BE2C (cell line): ENCODE measurements around the gene SGTA.

Experiments
- DNase-seq: peaks from one replicate; pipeline ENCODE4 v3.0.0-alpha.2; 2020
- H3K27me3 ChIP-seq: fragments of 250-450 bp; sonication (Bioruptor Pico); 2 replicates; pipeline ENCODE4 v1.5.1; 2020; ENCODE audit warnings: mild to moderate bottlenecking
- H3K36me3 ChIP-seq: fragments of 250-450 bp; sonication (Bioruptor Pico); 2 replicates; pipeline ENCODE4 v1.5.1; 2020; ENCODE audit warnings: mild to moderate bottlenecking
- H3K4me1 ChIP-seq: fragments of 250-450 bp; sonication (Bioruptor Pico); 2 replicates; pipeline ENCODE4 v1.5.1; 2020
- H3K4me3 ChIP-seq: 2 replicates; pipeline ENCODE4 v1.5.1; 2011; ENCODE audit warnings: low read depth, low read length
- H3K9me3 ChIP-seq: fragments of 250-450 bp; sonication (Bioruptor Pico); 2 replicates; pipeline ENCODE4 v1.5.1; 2020
- TF ChIP-seq, protein P1 (sequence below): IDR thresholded peaks from 2 replicates; pipeline ENCODE4 v1.5.1; 2012; ENCODE audit warnings: mild to moderate bottlenecking, low read depth, low read length

The SGTA gene

GRCh38 chr19:2728783-2729387 lies 54.2 kb downstream of the SGTA start:
- TF ChIP-seq, protein P1, sequence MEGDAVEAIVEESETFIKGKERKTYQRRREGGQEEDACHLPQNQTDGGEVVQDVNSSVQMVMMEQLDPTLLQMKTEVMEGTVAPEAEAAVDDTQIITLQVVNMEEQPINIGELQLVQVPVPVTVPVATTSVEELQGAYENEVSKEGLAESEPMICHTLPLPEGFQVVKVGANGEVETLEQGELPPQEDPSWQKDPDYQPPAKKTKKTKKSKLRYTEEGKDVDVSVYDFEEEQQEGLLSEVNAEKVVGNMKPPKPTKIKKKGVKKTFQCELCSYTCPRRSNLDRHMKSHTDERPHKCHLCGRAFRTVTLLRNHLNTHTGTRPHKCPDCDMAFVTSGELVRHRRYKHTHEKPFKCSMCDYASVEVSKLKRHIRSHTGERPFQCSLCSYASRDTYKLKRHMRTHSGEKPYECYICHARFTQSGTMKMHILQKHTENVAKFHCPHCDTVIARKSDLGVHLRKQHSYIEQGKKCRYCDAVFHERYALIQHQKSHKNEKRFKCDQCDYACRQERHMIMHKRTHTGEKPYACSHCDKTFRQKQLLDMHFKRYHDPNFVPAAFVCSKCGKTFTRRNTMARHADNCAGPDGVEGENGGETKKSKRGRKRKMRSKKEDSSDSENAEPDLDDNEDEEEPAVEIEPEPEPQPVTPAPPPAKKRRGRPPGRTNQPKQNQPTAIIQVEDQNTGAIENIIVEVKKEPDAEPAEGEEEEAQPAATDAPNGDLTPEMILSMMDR: no peak
- H3K27me3 ChIP-seq: no peaks in the 10 kb centered on the region; the same call in 1 of the 2 replicates
- no peaks in the 10 kb centered on the region for H3K9me3 ChIP-seq
- H3K4me1 ChIP-seq: no peaks in the 10 kb centered on the region; the same call in 1 of the 2 replicates
- peak; percentile 49 for DNase-seq
- H3K4me3 ChIP-seq: no peak overlapping the region
- peaks cover 20% of the 10 kb centered on the region for H3K36me3 ChIP-seq

GRCh38 chr19:2727640-2727944 lies 55.5 kb downstream of the SGTA start:
- Histone ChIP-seq H3K27me3 (no peaks in the 10 kb centered on the region; the same call in 1 of the 2 replicates), H3K9me3 (no peaks in the 10 kb centered on the region), H3K36me3 (peaks cover 8% of the 10 kb centered on the region; the same call in 1 of the 2 replicates), H3K4me1 (peaks cover 8% of the 10 kb centered on the region; the same call in 1 of the 2 replicates), H3K4me3 (no peak overlapping the region)
- peak; percentile 12 for DNase-seq
- TF ChIP-seq, protein P1: no peak

GRCh38 chr19:2726904-2727639 lies 56.0 kb downstream of the SGTA start:
- TF ChIP-seq, protein P1: no peak
- Histone ChIP-seq H3K27me3 (no peaks in the 10 kb centered on the region; the same call in 1 of the 2 replicates), H3K36me3 (peaks cover 6% of the 10 kb centered on the region; the same call in 1 of the 2 replicates), H3K4me1 (peaks cover 8% of the 10 kb centered on the region), H3K9me3 (no peaks in the 10 kb centered on the region), H3K4me3 (no peak overlapping the region)
- peak; percentile 15 for DNase-seq

DNA sequence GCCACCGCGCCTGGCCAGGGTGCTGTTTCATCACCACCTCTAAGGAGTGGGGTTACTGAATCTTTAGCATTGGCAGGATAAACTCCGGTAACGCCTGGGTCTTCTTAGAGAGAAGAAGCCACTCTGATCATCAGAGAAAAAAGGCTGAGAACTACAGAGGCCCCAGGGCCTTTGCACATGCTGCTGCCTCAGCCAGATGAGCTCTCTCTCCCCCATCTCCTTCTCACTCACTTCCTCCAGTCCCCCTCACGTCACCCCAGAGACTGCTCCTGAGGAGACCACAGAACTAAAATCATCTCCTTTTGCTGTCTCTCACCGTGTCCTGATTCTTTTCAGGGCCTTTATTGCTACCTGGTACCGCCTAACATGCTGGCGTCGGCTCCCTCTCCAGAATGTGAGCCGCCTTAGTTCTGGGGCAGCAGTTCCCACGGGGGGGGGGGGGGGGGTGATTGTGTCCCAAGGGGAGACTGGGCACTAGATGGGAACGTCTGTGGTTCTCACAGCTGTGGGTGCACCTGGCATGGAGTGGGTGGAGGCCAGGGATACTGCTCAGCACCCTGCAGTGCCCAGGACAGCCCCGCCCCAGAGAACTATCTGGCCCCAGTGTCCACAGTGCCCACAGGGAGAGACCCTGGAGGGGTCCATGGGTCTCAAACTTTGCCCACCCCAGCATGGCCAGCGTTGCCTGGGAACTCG lies 56.8 kb downstream of the SGTA start:
- TF ChIP-seq, protein P1: no peak

DNA sequence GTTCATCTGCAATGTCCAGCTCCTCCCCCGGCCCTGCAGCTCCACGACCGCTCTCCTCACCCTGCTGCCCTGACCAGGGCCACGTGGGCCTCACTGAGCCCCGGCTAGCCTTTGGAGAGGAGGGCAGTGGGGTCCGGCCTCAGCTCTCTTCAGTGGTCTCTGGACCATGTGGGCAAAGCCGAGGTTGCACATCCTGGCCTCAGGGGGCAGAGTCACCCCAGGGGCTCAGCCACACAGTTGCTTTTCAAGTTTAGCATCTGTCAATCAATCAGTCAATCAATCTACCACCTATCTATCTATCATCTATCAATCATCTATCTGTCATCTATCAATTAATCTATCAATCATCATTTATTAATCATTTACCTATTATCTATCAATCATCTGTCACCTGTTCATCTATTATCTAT lies 58.9 kb downstream of the SGTA start:
- Histone ChIP-seq H3K4me3 (no peak overlapping the region), H3K9me3 (no peaks in the 10 kb centered on the region), H3K27me3 (no peaks in the 10 kb centered on the region; the same call in 1 of the 2 replicates), H3K36me3 (no peaks in the 10 kb centered on the region), H3K4me1 (peaks cover 8% of the 10 kb centered on the region)
- peak; percentile 15 for DNase-seq
- TF ChIP-seq, protein P1: peak; percentile 30

More for the DNA sequence above, 56.8 kb downstream of the SGTA start:
- H3K4me3 ChIP-seq: no peak overlapping the region
- no peaks in the 10 kb centered on the region for H3K9me3 ChIP-seq
- H3K27me3 ChIP-seq: no peaks in the 10 kb centered on the region; the same call in 1 of the 2 replicates
- H3K4me1 ChIP-seq: peaks cover 8% of the 10 kb centered on the region
- no peaks in the 10 kb centered on the region for H3K36me3 ChIP-seq
- no peak for DNase-seq
